K562 treated with DMSO at 1 percent for 12 hours (cell line): Measurements from ENCODE around the gene ENTPD2. TPM values are rescaled to one million over a fixed set of nuclear protein-coding genes. Genes with fewer than 3 reads are reported as not detected.

Experiments used
- total RNA-seq: library from RNA; unstranded; fragments of 300-600 nt; gene quantifications from 2 replicates; pipeline ENCODE4 v1.2.3, GENCODE V29; 2022; ENCODE audit not compliant: insufficient read depth

ENTPD2 gene
- not detected in 2 replicates for total RNA-seq

DNA sequence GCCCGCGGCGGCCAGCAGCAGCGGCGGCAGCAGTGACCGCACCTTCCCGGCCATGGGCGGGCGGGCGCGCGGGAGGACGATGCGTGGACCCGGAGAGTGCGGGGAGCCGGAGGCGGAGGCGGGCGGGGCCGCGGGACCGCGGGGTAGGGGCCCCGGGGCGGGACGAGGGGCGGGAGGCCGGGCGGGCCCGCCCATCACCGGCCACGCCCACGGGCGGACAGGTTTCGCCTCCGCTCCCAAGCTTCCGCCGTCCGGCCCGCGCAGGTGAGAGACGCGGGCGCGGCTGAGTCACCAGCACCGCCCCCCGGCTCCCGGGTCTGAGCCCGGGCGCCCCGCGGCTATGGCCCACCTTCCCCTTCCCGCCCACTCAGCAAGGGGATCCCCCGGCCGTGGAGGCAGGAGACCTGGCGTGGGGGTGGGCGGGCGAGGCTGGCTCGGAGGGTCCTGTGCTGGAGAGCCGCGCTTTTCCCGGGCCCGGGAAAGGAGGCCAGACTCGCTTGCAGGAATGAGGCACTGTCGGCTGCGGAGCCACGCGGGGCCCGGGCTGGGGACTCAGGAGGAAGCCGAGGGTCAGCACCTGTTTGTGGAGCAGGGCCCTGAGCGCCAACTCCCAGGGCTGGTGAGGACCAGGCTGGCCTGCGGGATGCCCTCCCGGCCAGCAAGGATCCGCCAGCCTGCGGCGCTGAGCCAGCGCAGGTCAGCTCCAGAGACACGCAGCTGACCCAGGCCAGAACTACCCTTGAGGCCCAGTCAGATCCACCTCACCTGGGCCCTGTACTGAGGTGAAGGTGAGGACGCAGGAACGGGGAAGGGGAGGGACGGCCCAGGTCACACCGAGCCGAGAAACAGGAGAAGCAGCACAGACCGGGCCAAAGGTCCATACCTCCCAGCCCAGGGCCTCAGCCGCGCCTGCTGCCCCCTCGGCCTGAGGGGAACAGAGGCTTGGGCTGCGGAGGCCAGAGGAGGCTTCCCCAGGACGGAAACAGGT is at the start of gene ENTPD2:
Gene ENTPD2 (minus strand): TSS at position 118 of the 988 bp plus-strand sequence. CDS start 64 bp downstream, at position 54.

DNA sequence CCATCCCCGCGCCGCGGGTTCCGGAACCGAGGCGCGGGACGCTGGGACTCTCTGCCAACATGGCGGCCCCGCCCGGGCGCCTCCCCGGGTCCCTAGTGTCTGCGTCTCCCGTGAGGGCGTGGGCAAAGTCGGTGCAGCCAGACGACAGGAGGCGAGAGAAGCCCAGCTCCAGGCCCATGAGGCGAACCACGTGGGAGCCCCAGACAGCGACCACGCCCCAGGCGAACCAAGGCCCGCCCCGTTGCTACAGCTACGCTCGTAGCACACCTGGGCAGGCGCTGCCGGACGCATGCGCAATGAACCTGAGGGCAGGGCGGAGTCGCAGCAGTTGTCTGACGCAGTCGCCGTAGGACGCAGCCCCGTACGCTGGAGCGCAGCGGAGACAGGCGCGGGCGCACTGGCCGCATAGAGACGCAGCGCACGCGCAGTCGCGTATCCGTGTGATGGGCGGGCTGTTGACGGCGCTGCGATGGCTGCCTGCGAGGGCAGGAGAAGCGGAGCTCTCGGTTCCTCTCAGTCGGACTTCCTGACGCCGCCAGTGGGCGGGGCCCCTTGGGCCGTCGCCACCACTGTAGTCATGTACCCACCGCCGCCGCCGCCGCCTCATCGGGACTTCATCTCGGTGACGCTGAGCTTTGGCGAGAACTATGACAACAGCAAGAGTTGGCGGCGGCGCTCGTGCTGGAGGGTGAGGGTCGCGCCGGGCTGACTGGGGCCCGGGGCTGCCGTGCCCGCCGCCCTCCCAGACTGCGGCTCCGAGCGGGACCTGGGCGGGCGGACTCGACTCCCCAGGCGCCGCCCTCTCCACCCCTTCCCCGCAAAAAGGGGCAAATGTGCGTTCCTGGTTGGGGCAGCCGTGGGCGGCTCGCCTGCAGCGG is 32.9 kb upstream of the ENTPD2 start, which contains the start of gene MAN1B1:
Gene MAN1B1 (plus strand): TSS at position 455 of the 878 bp plus-strand sequence. CDS start 15 bp downstream, at position 470.

DNA sequence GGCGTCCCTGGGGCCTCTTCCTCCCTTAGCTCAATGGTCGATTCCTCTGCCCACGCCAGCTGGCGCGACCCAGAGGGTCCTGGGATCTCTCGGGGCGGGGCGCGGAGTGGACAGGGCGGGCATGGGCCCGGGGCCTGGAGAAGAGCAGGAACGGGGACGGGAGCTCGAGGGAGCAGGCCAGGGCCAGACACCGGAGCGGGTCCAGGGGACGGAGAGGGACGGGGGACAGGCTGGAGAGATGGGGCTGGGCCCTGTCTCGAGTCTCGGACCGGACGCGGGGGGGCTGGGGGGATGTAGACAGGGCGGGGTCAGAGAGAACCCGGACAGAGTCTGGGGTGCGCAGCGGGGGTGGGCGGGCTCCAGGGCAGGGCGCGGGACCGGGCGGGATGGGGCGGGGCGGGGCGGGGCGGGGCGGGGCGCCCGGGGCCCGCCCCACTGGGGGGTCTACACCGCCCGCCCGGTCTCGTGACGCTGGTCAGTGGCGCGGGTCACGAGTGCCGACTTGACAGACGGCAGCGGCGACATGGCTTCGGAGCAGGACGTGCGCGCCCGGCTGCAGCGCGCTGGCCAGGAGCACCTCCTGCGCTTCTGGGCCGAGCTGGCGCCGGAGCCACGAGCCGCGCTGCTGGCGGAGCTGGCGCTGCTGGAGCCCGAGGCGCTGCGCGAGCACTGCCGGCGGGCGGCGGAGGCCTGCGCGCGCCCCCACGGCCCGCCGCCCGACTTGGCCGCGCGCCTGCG is 23.3 kb upstream of the ENTPD2 start, which contains the start of gene UAP1L1:
Gene UAP1L1 (plus strand): TSS at position 508 of the 738 bp plus-strand sequence. CDS start 16 bp downstream, at position 524.

DNA sequence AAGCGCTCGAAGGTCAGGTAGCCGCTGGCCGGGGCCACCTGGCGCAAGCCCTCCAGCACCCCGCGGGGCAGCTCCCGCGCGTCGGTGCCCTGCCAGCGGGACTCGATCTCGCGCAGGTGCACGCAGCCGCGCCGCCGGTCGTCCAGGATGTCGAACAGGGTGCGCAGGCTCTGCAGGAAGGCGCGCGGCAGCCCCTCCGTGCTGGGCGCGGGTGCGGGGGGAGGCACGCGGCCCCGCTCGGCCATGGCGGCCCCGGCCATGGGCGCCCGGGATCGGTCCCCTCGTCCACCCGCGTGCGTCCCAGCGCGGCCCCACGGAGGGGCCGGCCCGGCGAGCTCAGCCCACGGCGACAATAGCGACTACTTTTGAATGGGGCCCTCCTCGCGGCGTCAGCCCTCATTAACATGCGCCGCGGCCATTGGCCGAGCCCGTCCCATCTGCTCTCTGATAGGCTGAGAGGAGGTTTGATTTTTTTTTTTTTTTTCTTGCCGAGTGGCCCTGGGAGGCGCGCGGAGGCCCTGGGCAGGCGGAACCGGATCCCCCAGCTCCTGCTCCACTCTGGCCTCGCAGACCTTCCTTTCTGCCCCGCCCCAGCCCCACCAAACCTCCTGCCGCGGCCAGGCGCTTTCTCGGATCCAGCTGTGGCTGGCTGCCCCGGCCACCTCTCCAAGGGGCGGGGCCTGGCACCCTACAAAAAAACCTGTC is 16.5 kb upstream of the ENTPD2 start, which contains the start of gene SAPCD2:
Gene SAPCD2 (minus strand): TSS at position 357 of the 705 bp plus-strand sequence. CDS start 97 bp downstream, at position 260.

DNA sequence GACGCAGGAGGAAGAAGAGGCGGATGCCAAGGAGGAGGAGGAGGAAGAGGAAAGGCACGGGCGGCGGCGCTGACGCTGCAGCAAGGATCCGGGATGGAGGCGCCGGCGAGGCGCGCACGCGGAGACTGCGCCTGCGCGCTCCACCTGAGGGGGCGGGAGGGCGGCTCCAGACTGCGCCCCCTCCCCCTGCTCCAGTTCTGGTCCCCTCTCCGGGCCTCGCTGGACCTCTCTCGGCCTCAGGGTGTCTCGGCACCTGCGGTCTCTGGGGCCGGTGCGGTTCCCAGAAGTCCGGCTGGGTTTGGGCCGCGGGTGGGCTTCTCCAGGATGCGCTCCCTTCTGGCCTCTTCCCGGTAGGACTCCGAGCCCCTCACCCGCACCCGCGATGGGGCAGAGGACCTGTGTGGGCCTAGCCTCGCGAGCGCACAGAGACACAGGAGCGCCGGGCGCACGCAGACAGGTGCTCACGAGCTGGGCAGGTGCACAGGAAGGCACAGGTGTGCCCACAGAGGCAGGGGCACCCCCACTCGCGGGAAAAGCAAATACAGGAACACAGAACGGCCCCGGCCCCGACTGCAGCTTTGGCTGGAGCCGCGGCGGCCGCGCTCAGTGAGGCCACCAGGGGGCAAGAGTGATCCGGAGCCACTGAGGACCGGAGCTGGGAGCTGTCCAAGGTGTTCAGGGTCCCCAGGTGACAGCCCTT is 7.6 kb downstream of the ENTPD2 start, which contains the start of gene NPDC1:
Gene NPDC1 (minus strand): TSS at position 90 of the 700 bp plus-strand sequence. CDS start 188 bp downstream, outside the sequence.

DNA sequence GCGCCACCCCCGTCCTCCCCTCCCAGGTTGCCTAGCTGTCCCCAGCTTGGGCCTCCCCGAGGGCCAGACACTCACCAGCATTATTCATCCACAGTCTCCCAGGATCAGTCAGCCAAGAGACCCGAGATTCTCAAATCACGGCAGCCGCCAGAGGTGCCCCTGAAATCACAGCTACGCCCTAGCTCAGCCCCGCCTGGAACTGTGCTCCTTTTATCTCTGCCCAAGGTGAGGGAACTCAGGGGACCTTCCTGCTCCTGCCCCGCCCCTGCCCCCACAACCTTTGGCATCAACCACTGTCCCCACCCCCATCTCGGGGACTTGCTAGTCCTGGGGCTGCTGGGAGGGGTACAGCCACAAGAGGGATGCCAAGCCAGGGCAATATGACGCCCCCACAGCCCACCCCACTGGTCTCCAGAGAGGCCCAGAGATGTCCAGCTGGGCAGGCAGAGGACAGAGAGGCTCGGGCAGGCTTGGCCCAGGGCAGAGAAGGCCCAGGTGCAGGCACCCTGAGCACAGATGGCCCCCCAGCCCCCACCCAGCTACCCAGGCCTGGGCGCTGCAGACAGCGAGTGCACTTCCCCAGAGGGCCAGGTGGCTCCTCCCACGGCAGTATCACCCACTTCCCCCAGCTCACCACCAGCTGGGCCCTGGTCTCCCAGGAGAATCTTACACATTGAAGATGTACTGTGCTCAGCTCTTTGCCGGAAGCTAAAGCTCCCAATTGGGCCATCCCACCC is 21.8 kb downstream of the ENTPD2 start, which contains the start of gene FUT7:
Gene FUT7 (minus strand): TSS at position 185 of the 737 bp plus-strand sequence. CDS start 97 bp downstream, at position 88.

DNA sequence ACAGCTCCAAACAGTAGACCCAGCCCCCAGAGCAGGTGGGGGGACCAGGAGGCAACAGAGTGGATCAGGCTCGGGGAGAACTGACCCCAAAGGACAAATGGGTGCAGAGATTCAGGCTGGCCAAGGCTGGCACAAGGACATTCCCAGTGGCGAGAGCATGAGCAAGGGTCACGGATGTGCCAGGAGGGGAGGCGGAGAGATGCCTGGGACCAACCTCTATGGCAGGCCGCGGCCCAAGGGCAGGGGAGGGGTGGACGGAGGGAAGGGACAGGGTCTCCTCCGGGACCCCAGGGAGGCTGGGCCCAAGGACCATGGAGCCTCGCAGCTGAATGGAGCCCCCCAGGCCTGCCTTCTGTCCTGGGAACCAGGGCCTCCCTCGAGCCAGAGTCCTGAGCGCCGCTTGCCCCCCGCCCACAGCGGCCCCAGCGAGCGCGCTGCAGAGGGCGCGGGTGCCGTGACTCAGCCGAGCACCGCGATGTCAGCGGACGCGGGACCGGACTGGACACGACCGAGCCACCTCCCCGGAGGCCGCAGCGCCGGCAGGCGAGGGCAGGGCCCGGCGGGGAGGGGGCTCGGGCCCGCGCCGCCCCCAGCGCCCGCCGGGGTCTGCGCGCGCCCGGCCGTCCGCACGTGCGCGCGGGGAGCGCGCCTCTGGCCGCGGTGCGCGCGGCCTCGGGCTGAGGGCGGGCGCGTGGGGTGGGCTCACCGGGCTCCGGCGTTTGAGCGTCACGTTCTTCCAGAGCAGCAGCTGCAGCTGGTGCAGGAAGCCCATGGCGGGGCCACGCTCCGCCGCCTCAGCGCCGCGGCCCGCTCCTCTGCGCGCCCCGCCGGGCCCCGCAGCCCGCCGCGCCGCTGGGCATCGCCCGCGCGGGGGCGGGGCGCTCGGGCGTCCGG is 26.2 kb downstream of the ENTPD2 start, which contains the start of gene ABCA2:
Gene ABCA2 (minus strand): TSS at position 869 of the 894 bp plus-strand sequence. CDS start 97 bp downstream, at position 772.

Other genes with a start within 250 kb of the ENTPD2 start
- gene RABL6, start 246.1 kb downstream of the ENTPD2 start, total RNA-seq, result 123 and 151 TPM in 2 replicates
- 6.5 and 14.3 TPM in 2 replicates for gene AJM1, start 211.6 kb downstream of the ENTPD2 start, total RNA-seq
- 119 and 244 TPM in 2 replicates for gene PHPT1, start 204.7 kb downstream of the ENTPD2 start, total RNA-seq
- 3.4 and 3.6 TPM in 2 replicates for gene MAMDC4, start 201.7 kb downstream of the ENTPD2 start, total RNA-seq
- gene EDF1, start 187.8 kb downstream of the ENTPD2 start, total RNA-seq, result 551 and 781 TPM in 2 replicates
- gene TRAF2, start 167.5 kb downstream of the ENTPD2 start, total RNA-seq, result 25.9 and 33.7 TPM in 2 replicates
- 126 and 129 TPM in 2 replicates for gene FBXW5, start 109.3 kb downstream of the ENTPD2 start, total RNA-seq
- not detected in 2 replicates for gene C8G, start 108.8 kb downstream of the ENTPD2 start, total RNA-seq
- gene LCN12, start 101.8 kb downstream of the ENTPD2 start, total RNA-seq, result not detected in 2 replicates
- gene PTGDS, start 76.6 kb downstream of the ENTPD2 start, total RNA-seq, result 12.3 and 16.0 TPM in 2 replicates
- not detected in 2 replicates for gene LCNL1, start 71.1 kb downstream of the ENTPD2 start, total RNA-seq
- gene PAXX, start 61.6 kb downstream of the ENTPD2 start, total RNA-seq, result 91.4 and 99.8 TPM in 2 replicates
- gene CLIC3, start 57.5 kb downstream of the ENTPD2 start, total RNA-seq, result not detected in 2 replicates
- 5.4 and 10.9 TPM in 2 replicates for gene ABCA2, start 25.8 kb downstream of the ENTPD2 start, total RNA-seq
- gene FUT7, start 22.0 kb downstream of the ENTPD2 start, total RNA-seq, result not detected in 2 replicates
- gene NPDC1, start 7.9 kb downstream of the ENTPD2 start, total RNA-seq, result 1.0 and 4.3 TPM in 2 replicates
- 17.4 and 28.8 TPM in 2 replicates for gene SAPCD2, start 16.5 kb upstream of the ENTPD2 start, total RNA-seq
- gene UAP1L1, start 23.5 kb upstream of the ENTPD2 start, total RNA-seq, result 5.9 and 8.8 TPM in 2 replicates
- 47.0 and 51.4 TPM in 2 replicates for gene MAN1B1, start 32.9 kb upstream of the ENTPD2 start, total RNA-seq
- gene DPP7, start 60.7 kb upstream of the ENTPD2 start, total RNA-seq, result 194 and 200 TPM in 2 replicates
- 0.85 TPM in 1 of 2 replicates, not detected in the other for gene GRIN1, start 85.1 kb upstream of the ENTPD2 start, total RNA-seq
- not detected in 2 replicates for gene LRRC26, start 116.0 kb upstream of the ENTPD2 start, total RNA-seq
- not detected in 2 replicates for gene TMEM210, start 118.0 kb upstream of the ENTPD2 start, total RNA-seq
- gene ANAPC2, start 134.5 kb upstream of the ENTPD2 start, total RNA-seq, result 35.8 and 51.1 TPM in 2 replicates
- 138 and 226 TPM in 2 replicates for gene SSNA1, start 134.6 kb upstream of the ENTPD2 start, total RNA-seq
- 23.4 and 26.9 TPM in 2 replicates for gene TPRN, start 146.7 kb upstream of the ENTPD2 start, total RNA-seq
- 54.3 and 56.7 TPM in 2 replicates for gene TMEM203, start 151.6 kb upstream of the ENTPD2 start, total RNA-seq
- gene NDOR1, start 151.6 kb upstream of the ENTPD2 start, total RNA-seq, result 12.6 and 31.3 TPM in 2 replicates
- gene RNF208, start 168.2 kb upstream of the ENTPD2 start, total RNA-seq, result 7.4 and 10.2 TPM in 2 replicates
- 0.98 TPM in 1 of 2 replicates, not detected in the other for gene CYSRT1, start 171.1 kb upstream of the ENTPD2 start, total RNA-seq
- gene RNF224, start 173.4 kb upstream of the ENTPD2 start, total RNA-seq, result not detected in 2 replicates
- not detected in 2 replicates for gene SLC34A3, start 176.8 kb upstream of the ENTPD2 start, total RNA-seq
- 804 and 847 TPM in 2 replicates for gene TUBB4B, start 187.2 kb upstream of the ENTPD2 start, total RNA-seq
- not detected in 2 replicates for gene STPG3, start 197.2 kb upstream of the ENTPD2 start, total RNA-seq
- 77.5 and 88.0 TPM in 2 replicates for gene NELFB, start 201.3 kb upstream of the ENTPD2 start, total RNA-seq
- gene TOR4A, start 223.7 kb upstream of the ENTPD2 start, total RNA-seq, result 52.4 and 66.1 TPM in 2 replicates
- gene NRARP, start 248.2 kb upstream of the ENTPD2 start, total RNA-seq, result 15.8 and 25.4 TPM in 2 replicates